ENCODE results near the gene HECTD2.
A peak's percentile ranks its signal among the peaks of the same experiment; 100 is the strongest.

HECTD2 gene

DNA sequence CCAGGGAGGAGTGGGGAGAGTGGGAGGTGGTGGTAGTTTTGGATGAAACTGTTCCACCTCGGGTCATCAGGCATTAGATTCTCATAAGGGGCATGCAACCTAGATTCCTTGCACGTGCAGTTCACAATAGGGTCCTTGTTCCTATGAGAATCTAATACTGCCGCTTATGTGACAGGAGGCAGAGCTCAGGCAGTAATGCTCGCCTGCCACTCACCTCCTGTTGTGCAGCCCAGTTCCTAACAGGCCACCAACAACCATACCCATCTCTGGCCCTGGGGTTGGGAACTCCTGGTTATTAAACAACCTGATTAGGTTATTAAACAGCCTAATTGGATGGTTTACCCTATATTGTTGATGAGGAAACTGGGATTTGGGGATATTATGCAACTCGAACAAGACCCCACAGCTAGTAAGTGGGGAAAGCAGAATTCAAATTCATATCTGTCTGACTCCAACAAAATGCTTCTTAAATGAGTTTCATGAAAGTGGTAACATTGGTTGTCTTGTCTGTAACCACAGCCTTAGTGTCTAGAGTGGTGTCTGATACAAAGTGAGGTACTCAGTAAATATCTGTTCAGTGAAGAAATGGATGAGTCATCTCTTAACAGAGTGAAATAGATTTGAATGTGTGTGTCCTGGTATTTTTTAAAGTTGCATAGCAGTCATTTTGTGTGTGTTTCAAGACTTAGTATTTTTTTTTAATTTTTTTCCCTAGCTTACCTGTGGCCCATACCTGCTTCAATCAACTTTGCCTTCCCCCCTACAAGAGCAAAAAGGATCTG is 101.6 kb downstream of the HECTD2 start:
- Histone ChIP-seq H3K4me3 (no peak overlapping the region), H3K27ac (no peak overlapping the region)
- TF ChIP-seq, protein P1, sequence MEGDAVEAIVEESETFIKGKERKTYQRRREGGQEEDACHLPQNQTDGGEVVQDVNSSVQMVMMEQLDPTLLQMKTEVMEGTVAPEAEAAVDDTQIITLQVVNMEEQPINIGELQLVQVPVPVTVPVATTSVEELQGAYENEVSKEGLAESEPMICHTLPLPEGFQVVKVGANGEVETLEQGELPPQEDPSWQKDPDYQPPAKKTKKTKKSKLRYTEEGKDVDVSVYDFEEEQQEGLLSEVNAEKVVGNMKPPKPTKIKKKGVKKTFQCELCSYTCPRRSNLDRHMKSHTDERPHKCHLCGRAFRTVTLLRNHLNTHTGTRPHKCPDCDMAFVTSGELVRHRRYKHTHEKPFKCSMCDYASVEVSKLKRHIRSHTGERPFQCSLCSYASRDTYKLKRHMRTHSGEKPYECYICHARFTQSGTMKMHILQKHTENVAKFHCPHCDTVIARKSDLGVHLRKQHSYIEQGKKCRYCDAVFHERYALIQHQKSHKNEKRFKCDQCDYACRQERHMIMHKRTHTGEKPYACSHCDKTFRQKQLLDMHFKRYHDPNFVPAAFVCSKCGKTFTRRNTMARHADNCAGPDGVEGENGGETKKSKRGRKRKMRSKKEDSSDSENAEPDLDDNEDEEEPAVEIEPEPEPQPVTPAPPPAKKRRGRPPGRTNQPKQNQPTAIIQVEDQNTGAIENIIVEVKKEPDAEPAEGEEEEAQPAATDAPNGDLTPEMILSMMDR (IDR thresholded peaks at IDR 0.05): no peak
- DNase-seq (ENCODE audit: low spot score): no peak

DNA sequence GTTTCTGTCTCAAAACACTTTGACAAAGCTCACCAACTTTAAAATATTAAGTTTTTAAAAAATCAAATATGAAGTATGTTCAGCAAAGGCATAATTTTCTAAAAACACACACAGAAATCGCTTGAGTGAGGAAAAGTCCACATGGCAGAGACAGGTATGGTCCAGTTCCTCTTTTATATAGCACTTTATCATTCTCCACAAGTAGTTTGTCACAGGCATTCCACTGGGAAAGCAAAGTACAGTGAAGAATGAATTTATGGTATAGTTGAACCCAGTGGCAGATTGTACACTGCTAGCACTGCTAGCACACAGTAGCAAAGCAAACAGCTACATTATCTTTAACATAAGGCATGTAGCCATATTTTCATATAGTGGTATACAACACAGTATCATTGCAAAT is 102.3 kb downstream of the HECTD2 start:
- DNase-seq (ENCODE audit: low spot score): no peak
- Histone ChIP-seq H3K27ac (no peak overlapping the region), H3K4me3 (no peak overlapping the region)
- TF ChIP-seq, protein P1 (IDR thresholded peaks at IDR 0.05): no peak

DNA sequence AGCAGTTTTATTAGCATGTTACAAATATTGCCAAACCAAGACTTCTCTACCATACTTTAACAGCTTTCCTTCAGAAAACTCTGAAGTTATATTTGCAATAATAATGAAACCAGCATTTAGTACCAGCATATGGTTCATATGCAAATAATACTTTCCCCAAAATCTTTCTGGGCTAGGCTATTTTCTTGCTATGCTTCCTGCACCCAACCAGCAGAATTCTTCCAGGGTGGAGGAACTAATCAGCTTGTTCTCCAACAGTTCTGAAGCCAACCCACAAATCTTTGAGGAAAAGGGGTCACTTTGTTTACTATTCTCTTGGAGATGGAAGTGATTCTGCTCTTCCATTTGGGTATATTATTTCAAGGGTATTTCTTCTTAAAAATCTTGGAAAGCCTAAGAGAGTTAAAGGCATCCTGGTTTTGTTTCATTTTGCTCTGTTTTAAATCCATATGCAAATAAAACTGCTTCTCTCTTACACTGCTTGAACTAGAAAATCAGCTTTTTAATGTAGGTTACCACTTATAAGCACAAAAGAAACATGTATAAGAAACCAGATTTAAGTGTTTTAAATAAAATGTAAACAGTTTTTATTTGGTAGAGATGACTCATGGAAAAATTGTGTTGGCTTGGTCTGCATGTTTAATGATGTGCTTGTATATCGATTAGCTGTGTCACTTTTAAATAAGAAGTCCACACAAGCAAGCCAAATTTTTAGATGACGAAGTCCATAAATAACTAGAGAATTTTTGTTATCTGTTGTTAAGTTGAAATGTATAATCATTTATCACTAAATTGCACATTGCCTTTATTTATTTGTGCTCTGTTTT is 103.7 kb downstream of the HECTD2 start:
- H3K27ac ChIP-seq: no peak overlapping the region
- no peak for DNase-seq (ENCODE audit: low spot score)
- H3K4me3 ChIP-seq: no peak overlapping the region
- TF ChIP-seq, protein P1 (IDR thresholded peaks at IDR 0.05): no peak

DNA sequence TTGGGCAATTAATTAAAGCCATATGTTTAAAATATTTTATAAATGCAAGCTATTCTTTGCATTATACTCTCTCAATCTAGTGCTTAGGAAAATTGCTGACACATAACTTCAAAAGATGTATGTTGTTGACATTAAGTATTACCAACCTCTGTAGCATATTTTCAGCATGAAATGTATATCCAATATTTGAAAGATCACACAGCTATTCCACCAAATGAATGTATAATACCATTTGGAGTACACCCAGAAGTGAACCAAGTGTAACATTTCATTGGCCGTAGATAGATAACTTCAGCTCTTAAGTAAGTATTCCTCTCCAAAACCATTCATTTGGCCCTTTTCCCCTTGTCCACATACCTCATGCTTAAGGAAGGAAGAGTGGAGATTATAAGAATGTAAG is 104.6 kb downstream of the HECTD2 start:
- Histone ChIP-seq H3K27ac (no peak overlapping the region), H3K4me3 (no peak overlapping the region)
- TF ChIP-seq, protein P1 (IDR thresholded peaks at IDR 0.05): no peak
- no peak for DNase-seq (ENCODE audit: low spot score)

DNA sequence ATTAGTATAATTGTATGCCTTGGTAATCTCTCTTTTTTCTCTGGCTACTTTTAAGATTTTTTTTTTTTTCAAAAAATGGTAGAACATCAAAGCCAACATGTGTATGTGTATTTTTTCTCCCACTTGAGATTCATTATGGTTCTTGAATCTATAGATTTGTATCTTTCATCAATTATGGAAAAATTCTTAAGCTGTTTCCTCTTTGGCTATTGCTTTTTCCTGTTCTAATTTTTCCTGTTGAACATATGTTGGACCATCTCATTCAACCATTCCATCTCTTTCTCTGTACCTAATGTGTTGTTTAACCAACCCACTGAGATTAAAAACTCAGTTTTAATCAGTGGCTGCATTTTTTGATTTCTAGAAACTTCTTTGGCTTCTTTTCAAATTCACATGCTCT is 107.2 kb downstream of the HECTD2 start:
- DNase-seq (ENCODE audit: low spot score): no peak
- Histone ChIP-seq H3K4me3 (no peak overlapping the region), H3K27ac (no peak overlapping the region)
- TF ChIP-seq, protein P1 (IDR thresholded peaks at IDR 0.05): no peak

DNA sequence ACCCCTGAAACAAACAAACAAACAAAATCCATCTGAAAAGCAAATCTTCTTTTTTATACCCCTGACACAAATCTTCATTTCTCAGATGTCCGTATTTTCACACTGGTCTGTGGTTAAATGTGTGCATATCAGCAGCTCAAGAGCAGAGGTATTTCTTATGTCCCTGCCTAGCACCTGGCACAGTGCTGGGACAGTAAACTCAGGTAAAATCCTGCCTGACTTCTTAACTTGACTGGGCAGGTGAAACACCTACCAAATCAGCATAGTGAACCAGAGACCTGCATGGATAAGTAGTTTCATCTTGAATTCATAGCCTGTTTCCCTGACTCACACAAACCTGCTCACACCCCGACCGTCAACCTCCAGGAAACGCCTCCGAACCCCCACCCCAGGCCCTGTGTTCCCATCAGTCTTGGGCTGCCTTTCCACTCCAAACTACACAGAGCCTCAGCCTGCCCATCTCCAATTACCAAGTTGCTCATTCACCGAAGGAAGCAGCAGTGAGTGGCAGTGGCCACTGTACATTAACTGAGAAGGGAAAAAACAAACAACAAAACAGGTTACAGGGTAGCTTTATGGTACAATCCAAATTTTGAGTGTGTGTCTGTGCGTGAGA is 109.9 kb downstream of the HECTD2 start:
- Histone ChIP-seq H3K4me3 (no peak overlapping the region), H3K27ac (peak overlapping the region in 1 of 2 donors; percentile 12)
- DNase-seq (ENCODE audit: low spot score): no peak
- TF ChIP-seq, protein P1 (IDR thresholded peaks at IDR 0.05): no peak

All from coronary artery (tissue), 2 donors.